Measurements from ENCODE around the gene DCLK1.

DCLK1 gene

DNA sequence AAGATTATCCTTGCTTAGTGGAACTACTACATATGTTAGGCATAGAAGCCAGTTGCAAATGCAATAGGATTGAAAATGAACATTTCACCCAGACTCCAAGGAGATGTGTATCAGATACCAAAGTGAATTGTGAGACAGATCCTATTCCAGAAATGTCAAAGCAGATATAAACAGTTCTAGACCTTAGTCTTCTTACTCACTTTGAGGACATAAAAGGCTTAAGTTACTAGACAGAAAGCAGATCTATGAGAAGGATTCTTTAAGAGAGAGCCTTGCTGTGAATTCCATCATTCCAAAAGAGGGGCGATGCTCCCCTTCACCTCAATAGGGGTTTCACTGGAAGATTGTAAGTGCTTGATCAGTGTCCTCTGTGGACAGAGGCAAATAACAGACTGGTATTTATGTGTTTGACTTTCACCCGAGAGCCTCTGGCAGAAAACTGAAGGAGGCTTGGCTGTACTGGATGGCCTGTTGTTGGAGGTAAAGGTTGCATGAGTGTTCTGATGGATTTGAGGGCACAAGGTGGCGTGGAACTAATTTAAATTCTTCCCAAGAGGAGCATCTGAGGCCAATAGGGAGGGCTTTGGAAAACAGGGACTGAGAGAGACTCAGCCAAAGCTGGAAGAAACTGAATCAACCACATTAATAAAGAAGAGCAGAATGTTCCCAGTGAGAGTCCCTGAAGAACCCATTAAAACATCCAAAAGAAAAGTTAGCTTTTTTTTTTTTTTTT is 194.8 kb downstream of the DCLK1 start:
- DNase-seq, result no peak

- DNase-seq, result no peak
Observed at GRCh38 chr13:35930665-35931631, 200.2 kb downstream of the DCLK1 start.

DNA sequence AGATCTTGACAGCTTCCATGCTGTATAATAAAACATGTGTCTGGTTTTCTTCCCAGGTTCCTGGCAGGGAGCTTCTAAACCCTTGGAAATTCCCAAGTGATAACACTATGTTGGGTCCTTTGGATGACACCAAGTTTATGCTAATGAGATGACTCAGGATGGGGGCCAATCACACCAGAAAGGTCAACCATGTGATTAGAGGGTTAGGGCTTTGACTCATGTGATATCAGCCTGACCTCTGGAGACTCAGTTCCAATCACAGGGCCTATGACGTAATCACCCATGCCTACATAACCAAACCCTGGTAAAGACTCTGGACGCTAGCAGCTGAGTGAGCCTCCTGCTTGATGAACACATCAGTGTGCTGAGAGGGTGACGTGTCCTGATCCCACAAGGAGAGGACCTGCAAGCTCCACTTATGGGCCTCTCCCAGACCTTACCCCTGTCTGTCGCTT is 203.6 kb downstream of the DCLK1 start:
- DNase-seq, result peak; percentile 18

DNA sequence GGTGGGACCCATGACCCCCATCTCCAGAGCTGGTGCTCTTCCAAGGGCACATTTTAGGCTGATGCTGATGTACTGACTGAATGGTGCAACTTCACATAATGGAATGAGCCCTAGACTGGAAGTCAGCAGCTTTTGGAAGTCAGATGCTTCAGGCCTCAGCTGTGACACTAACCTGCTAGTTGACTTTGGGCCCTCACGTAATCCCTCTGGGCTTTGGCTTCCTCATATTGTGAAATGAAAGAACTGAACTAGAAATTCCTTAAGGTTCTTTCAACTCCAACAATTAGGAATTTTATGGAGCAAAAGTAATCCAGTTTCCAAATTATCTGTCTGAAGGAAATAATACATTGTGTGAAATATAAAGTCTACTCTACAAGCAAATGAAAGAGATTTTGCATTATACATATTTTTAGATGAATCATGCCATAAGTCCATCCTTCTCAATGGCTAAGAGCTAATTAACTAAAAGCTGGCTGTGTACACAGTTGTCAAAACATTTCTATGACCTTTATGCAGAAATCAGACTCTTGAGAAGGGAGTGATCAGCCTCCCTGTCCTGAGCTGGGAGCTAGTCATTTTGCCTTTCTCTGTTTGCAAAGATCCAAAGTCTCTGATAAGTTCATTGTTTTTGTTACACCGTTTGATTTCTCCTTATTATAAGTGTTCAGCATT is 204.2 kb downstream of the DCLK1 start:
- peak; percentile 18 for DNase-seq

DNA sequence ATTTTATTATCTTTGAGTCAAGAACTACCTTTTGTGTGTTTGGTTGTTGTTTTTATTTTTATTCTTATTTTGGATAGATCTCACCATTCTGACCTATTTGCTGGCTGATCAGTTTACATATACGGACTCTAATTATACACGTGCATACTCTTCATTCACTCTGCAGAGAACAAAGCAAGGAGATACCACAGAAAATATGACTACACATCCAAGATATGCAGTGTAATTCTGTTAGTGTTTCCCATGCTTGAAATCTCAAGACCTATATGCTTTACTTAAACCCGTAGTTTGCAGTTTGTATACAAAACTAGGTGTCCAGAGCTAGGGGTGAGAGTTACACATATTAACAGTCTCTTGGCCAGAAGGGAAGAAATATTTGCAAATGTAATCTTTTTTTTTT is 205.5 kb downstream of the DCLK1 start:
- no peak for DNase-seq

DNA sequence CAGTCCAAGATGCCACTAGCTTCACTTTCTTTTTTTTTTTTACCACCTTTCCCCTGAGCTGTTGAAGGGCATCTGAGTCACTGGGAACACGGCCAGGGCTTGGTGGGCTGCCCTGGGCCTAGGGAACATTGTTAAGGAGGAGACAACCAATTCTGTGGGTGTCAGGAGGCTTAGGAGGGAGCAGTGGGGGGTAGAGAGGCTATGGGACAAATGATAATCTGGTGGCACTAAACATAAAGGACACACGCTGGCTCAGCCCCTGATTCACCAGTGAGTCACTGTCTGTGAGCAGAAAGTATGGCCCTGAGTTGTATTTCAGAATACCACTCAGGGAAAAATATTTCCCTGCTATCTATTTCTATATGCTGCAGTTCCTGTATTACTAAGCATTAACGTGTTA is 207.8 kb downstream of the DCLK1 start:
- DNase-seq, result peak; percentile 34

GRCh38 chr13:35920816-35921215 is 210.4 kb downstream of the DCLK1 start:
- DNase-seq, result no peak

DNA sequence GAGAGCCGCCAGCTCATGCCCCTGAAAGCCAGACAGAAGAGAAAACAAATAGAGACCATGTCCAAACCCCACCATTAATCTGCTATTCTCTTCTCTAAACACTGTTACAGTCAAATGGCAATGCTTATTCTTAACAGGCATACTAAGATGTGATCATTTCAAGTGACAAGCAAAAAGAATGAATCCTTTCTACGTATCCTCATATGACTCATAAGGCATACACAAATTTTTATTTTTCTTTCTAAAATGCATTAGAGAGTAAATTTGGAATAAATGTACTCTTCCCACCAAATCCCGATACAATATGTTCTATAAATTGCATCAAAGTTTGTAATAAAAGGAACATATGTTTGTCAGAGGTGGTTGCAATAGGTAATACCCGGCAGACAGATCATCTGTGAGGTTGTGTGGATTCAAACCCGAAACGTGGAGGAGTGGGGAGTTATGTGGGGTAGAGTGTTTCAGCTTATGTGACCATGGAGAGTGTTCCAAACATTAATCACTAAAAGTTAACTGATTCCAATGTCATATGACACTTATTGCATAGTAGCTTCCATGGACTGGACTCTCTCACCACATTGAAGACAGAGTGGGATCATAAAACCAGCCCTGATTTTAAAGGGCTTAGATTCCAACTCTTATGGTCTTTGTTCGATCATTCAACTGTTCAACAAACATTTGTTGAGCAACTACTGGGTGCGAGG is 213.1 kb downstream of the DCLK1 start:
- DNase-seq, result peak; percentile 4

DNA sequence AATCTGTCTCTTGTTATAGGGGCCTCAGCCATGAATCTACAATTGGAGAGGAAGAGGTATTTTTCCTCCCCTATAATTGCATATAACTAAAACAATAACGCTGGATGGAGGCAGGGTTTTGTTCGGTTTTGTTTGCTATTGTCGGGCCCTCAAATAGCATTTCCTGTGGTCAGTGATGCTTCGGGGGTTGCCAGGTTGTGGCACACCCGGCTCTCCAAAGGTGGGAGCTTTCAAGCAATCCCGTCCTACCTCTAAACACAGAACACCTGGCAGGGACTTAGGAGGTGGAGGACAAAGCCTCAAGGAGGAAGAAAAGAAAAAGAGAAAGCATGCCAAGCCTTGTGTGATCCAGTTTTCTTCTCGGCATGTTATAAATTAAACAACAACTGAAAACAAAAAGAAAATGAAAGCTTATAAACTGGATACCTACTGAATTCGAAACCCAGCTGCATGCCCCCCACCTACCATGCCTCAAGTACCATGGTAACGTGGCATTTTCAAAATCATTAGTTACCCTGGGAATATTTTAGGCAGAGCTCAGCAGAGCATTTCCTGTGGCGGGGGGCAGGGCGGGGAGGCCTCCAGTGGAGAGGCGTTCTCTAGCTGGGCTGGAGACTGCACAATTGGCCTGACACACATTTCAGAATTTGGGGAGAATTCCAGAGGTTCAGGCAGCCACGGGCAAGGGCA is 213.8 kb downstream of the DCLK1 start:
- DNase-seq, result peak; percentile 80

DNA sequence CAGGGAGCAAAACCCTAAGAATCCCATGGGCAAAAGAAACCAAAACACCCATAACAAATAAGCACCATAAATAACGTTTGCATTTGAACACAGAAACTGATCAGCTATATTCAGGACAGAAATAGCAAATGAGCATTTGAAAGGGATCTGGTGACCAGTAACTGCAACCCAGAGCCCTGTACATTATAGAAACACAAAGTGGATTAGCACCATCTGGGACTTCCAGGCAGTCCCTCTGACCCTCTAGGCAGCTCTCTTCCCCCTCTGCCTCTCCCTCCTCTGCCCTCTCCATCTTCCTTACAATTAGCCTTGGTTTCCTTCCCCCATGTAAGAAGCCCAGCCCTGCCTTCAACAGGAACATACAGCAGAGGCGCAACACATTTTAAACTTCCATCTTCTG is 215.0 kb downstream of the DCLK1 start:
- peak; percentile 36 for DNase-seq

GRCh38 chr13:35914662-35915061 is 216.5 kb downstream of the DCLK1 start:
- no peak for DNase-seq

DNA sequence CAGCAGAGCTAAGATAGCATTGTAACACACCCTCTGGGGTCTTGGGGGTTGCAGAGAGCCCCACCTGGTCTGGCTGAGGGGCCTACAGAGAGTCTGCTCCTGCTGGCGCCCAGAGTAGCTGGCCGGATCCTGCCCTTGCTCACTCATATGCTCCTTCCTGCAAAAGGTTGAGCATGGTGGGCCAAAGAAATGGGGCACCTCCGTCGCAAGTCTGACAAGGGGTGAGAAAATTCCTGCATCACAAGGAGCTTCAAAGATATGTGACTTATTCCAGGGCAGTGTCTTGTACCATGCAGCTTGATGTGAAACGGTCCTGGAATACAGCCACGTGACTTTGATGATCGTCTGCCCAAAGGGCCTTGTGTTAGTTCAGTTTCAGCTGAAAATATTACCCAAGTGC is 218.3 kb downstream of the DCLK1 start:
- DNase-seq, result no peak

DNA sequence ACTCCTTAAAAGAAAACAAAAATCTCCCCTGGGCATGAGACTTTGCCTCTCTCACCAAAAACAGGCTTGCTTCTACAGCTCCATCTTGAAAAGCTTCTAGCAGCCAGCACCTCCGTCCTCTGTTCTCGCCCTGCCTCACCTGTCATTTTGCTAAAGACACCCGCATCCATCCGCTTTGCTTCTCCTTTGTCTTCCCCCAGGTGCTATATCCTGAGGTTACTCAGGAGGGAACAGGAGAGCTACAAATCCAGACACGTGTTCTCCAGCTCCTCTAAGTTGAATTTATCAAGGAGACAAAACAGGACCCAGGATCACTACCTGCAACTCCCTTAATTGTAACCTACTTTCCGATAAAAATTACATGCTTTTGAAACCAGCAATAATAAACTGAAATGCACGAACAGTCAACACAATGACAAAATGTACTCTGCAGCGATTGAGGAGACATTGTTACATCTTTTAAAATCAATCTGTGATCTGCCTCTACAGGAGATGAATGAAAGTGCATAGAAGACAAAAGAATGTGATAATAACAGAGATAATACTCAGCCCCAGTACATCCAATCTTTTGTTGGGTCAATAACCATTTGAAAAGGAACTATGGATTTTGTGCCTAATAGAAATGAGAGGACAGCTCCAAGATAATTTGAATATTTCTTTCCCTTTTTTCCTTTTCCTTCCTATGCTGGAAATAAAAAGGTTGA is 221.2 kb downstream of the DCLK1 start:
- no peak for DNase-seq

DNA sequence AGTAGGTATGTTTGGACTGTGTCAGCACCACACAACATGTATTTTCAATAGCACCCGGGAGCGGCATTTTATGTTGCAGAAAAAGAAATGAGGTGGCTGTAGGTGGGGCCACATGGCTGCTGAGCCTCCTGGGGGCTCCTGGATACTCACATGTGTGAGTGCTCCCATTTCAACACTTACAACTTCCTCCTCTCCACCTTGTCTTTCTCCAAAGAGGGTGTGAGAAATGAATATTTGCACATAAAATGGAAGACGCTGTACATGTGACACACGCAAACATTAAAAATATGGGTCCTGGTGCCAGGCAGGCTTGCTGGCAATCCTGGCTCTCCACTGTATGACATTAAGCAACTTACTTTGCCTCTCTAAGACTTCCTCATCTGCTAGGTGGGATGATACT is 222.1 kb downstream of the DCLK1 start:
- no peak for DNase-seq

- DNase-seq, result no peak
Observed at GRCh38 chr13:35908226-35908625, 223.0 kb downstream of the DCLK1 start.

DNA sequence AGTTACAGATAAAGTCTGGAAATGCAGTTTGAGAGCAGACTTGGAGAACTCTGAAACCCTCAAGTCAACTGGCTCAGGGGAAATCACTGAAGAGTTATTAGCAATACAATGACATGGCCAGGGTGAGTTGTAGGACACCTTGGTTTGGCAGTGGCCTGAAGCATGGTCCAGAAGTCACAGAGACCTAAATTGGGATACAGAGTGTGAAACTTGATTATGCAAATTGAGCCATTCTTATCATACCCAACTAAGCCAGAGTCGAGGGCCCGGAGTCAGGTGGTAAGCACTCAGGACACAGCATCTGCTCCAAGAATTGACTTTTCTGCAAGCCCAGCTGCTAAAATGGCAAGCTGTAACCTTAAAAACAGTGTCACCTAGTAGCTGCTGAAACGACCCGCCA is 224.5 kb downstream of the DCLK1 start:
- no peak for DNase-seq

- no peak for DNase-seq
Observed at GRCh38 chr13:35903075-35903474, 228.1 kb downstream of the DCLK1 start.

DNA sequence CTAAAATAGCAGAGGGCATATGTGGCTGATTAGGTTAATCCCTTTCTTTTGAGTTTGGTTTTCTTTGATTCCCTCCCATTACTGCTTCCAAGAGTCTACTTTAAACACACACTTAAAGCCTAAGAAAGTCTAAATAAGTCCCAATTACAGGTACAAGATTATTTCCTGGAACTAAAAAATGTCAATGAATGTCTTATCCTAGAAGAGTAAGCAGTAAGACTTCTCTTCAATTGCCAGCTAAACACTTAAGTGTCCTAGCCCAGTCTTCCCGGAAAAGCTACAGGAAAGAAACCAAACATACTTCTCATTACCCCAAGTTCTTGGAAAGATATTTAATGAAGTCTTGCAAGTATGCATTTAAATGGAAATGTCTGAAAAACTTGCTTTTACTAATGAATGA is 233.1 kb downstream of the DCLK1 start:
- no peak for DNase-seq

DNA sequence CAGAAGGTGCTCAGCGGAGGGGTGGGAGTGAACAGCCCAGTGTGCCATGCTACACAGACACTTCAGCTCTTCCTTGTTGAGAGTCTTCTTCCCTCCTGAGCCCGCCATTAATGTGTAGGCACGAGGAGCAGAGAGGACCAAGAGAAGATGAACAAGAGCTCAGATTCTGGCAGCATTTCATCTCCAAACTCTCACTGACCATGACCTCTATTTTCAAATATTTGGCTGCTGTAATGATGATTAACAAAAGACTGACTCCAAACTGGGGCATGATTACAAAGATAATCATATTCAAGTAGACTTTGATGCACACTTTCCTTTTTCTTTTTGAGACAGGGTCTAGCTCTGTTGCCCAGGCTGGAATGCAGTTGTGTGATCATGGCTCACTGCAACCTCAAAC is 236.5 kb downstream of the DCLK1 start:
- no peak for DNase-seq

- no peak for DNase-seq
Observed at GRCh38 chr13:35892837-35893814, 238.1 kb downstream of the DCLK1 start.
